ENCODE measurements around the gene PDSS1. TPM values are rescaled to one million over a fixed set of nuclear protein-coding genes. Genes with fewer than 3 reads are reported as not detected.

The PDSS1 gene
- total RNA-seq, 2 donors from 2014 or later: 7.7 to 10.9 TPM

- Histone ChIP-seq H3K9me3 (ENCODE audit: control insufficient read depth, low read length) (no peaks in the 10 kb centered on the region), H3K27me3 (ENCODE audit: control insufficient read depth, insufficient read depth, low read length, poor library complexity, severe bottlenecking) (no peaks in the 10 kb centered on the region), H3K27ac (ENCODE audit: low read depth, low read length) (no peak overlapping the region), H3K4me3 (ENCODE audit: low read length) (no peak overlapping the region), H3K9ac (ENCODE audit: extremely low read depth, low read length, poor library complexity, severe bottlenecking) (no peak overlapping the region), H3K4me1 (ENCODE audit: control insufficient read depth, insufficient read depth, low read length) (peaks cover 2% of the 10 kb centered on the region), H3K36me3 (ENCODE audit: control insufficient read depth, insufficient read depth, low read length) (peaks cover 59% of the 10 kb centered on the region)
- TF ChIP-seq, protein P1, sequence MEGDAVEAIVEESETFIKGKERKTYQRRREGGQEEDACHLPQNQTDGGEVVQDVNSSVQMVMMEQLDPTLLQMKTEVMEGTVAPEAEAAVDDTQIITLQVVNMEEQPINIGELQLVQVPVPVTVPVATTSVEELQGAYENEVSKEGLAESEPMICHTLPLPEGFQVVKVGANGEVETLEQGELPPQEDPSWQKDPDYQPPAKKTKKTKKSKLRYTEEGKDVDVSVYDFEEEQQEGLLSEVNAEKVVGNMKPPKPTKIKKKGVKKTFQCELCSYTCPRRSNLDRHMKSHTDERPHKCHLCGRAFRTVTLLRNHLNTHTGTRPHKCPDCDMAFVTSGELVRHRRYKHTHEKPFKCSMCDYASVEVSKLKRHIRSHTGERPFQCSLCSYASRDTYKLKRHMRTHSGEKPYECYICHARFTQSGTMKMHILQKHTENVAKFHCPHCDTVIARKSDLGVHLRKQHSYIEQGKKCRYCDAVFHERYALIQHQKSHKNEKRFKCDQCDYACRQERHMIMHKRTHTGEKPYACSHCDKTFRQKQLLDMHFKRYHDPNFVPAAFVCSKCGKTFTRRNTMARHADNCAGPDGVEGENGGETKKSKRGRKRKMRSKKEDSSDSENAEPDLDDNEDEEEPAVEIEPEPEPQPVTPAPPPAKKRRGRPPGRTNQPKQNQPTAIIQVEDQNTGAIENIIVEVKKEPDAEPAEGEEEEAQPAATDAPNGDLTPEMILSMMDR (conservative IDR thresholded peaks at IDR 0.05): no peak
- no peak overlapping the region for H3K27ac Mint-ChIP-seq
- H3K4me3 Mint-ChIP-seq: no peak overlapping the region
- DNase-seq: no peak
- 100% methylated on average over 2 to 4 of the region's 4 CpGs for WGBS, 2 experiments (ENCODE audit: insufficient coverage in 1 of 2, insufficient read length in 1 of 2)
- no peaks in the 10 kb centered on the region for H3K9me3 Mint-ChIP-seq
- H3K4me1 Mint-ChIP-seq: peaks cover 12% of the 10 kb centered on the region
- H3K27me3 Mint-ChIP-seq (ENCODE audit: insufficient read depth): no peaks in the 10 kb centered on the region
- peaks cover 44% of the 10 kb centered on the region for H3K36me3 Mint-ChIP-seq (ENCODE audit: low read depth)
These were observed 31.9 kb downstream of the PDSS1 start for GRCh38 chr10:26729395-26729794.

DNA sequence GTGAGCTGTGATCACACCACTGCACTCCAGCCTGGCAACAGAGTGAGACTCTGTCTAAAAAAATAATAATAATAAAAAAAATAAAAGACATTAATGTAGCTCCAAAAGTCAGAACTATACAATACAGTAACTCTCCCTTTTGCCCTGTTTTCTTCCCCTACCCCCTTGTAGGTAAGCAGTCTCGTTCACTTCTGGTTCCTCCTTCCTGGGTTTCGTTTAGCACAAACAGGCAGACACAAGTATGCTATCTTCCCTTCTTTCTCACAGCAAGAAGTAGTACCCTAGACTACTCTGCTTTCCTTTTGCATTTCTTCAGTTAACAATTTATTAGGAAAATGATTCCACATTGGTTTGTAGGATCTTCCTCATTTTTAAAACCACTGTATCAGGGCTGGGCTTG lies 33.1 kb downstream of the PDSS1 start:
- 86 to 95% methylated on average over 2 of the region's 2 CpGs for WGBS, 2 experiments (ENCODE audit: insufficient coverage in 1 of 2, insufficient read length in 1 of 2)
- Mint-ChIP-seq H3K9me3 (no peaks in the 10 kb centered on the region), H3K4me1 (peaks cover 23% of the 10 kb centered on the region), H3K27me3 (ENCODE audit: insufficient read depth) (no peaks in the 10 kb centered on the region), H3K27ac (no peak overlapping the region), H3K36me3 (ENCODE audit: low read depth) (peaks cover 49% of the 10 kb centered on the region), H3K4me3 (no peak overlapping the region)
- Histone ChIP-seq H3K9me3 (ENCODE audit: control insufficient read depth, low read length) (no peaks in the 10 kb centered on the region), H3K36me3 (ENCODE audit: control insufficient read depth, insufficient read depth, low read length) (peaks cover 54% of the 10 kb centered on the region), H3K9ac (ENCODE audit: extremely low read depth, low read length, poor library complexity, severe bottlenecking) (no peak overlapping the region), H3K27me3 (ENCODE audit: control insufficient read depth, insufficient read depth, low read length, poor library complexity, severe bottlenecking) (no peaks in the 10 kb centered on the region), H3K4me3 (ENCODE audit: low read length) (no peak overlapping the region), H3K27ac (ENCODE audit: low read depth, low read length) (no peak overlapping the region), H3K4me1 (ENCODE audit: control insufficient read depth, insufficient read depth, low read length) (peaks cover 14% of the 10 kb centered on the region)
- TF ChIP-seq, protein P1 (conservative IDR thresholded peaks at IDR 0.05): no peak
- no peak for DNase-seq

- no peaks in the 10 kb centered on the region for H3K27me3 Mint-ChIP-seq (ENCODE audit: insufficient read depth)
- peaks cover 58% of the 10 kb centered on the region for H3K36me3 Mint-ChIP-seq (ENCODE audit: low read depth)
- TF ChIP-seq, protein P1 (conservative IDR thresholded peaks at IDR 0.05): no peak
- H3K27me3 ChIP-seq (ENCODE audit: control insufficient read depth, insufficient read depth, low read length, poor library complexity, severe bottlenecking): peaks cover 12% of the 10 kb centered on the region
- H3K4me3 Mint-ChIP-seq: no peak overlapping the region
- no peaks in the 10 kb centered on the region for H3K9me3 Mint-ChIP-seq
- no peak overlapping the region for H3K4me3 ChIP-seq (ENCODE audit: low read length)
- H3K4me1 Mint-ChIP-seq: peaks cover 24% of the 10 kb centered on the region
- peaks cover 14% of the 10 kb centered on the region for H3K4me1 ChIP-seq (ENCODE audit: control insufficient read depth, insufficient read depth, low read length)
- DNase-seq: no peak
- H3K9ac ChIP-seq (ENCODE audit: extremely low read depth, low read length, poor library complexity, severe bottlenecking): no peak overlapping the region
- no peaks in the 10 kb centered on the region for H3K9me3 ChIP-seq (ENCODE audit: control insufficient read depth, low read length)
- H3K36me3 ChIP-seq (ENCODE audit: control insufficient read depth, insufficient read depth, low read length): peaks cover 60% of the 10 kb centered on the region
- H3K27ac ChIP-seq (ENCODE audit: low read depth, low read length): peak overlapping the region; percentile 79
- WGBS, 2 experiments (ENCODE audit: insufficient coverage in 1 of 2, insufficient read length in 1 of 2): 78 to 87% methylated on average over 14 of the region's 14 CpGs
- peak overlapping the region; percentile 68 for H3K27ac Mint-ChIP-seq
These were observed 36.5 kb downstream of the PDSS1 start for GRCh38 chr10:26733750-26734568.

Measured in endodermal cell (in vitro differentiated cells).